Dermis microvascular lymphatic vessel endothelial cell (primary cell): ENCODE measurements around the gene KISS1R. TPM values are rescaled to one million over a fixed set of nuclear protein-coding genes. Genes with fewer than 3 reads are reported as not detected.

Source experiments
- DNase-seq, 2 donors: peaks; one replicate each; pipeline versions ENCODE4 v3.0.0 to v3.0.0-alpha.2; 2010; ENCODE audit warnings: low read depth in 2 of 2
- total RNA-seq: library from RNA; depleted of rRNA; stranded (reverse); fragments of >200 nt; gene quantifications from 2 replicates; pipeline ENCODE4 v1.2.1, GENCODE V29; 2014

The KISS1R gene
- total RNA-seq, 1 donor from 2014 or later: not detected

DNA sequence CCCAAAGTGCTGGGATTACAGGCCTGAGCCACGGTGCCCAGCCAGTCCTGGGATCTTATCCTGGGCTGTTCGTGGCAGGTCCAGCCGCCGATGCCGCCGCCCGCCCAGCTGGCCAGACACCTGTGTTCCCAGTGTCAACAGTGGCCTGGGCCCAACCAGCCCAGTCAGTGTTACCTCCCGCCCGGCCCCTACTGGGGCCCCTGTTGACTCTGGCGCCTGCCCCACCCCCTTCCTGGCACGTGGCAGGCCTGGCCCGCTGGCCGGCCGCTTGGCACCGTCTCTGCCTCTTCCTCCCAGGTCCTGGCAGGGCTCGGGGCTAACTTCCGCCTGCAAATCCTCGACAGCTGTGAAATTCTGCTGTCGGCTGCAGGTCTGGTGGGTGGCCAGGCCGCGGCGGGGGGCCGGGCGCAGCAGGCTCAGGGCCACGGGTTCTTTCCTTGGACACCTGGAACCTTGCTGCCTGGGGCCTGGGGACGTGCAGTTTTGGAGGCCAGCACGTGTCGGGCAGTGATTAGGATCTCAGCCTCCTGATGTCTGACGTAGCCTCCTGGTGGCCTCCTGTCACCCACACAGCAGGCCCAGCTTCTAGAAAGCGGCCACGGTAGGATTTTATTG is 17.8 kb downstream of the KISS1R start:
- DNase-seq: peak; percentile 91 to 96

DNA sequence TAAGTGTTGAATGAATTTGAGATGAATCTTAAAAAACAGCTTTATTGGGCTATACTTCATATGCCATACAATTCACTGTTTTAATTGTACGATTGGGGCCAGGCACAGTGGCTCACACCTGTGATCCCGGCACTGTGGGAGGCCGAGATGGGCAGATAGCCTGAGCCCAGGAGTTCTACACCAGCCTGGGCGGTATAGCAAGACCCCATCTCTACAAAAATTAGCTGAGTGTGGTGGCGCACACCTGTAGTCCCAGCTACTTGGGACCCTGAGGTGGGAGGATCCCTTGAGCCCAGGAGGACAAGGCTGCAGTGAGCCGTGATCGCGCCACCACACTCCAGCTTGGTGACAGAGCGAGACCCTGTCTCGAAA is 19.0 kb downstream of the KISS1R start:
- no peak for DNase-seq

DNA sequence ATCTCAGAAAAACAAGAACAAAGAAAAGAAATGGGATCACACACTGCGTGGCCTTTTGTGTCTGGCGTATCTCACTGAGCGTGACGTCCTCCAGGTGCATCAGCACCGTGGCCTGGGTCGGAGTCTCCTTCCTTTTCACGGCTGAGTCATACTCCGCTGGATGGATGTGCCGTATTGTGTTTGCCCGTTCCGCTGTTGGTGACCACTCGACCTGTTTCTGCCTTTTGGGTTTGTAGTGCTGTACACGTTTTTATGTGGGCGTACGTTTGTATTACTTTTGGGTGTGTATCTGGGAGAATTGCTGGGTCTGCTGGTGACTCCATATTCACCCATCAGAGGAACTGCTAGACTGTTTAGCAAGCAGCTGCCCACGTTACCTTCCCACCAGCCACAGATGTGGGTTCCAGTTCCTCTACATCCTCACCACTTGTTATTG is 20.1 kb downstream of the KISS1R start:
- DNase-seq: no peak

DNA sequence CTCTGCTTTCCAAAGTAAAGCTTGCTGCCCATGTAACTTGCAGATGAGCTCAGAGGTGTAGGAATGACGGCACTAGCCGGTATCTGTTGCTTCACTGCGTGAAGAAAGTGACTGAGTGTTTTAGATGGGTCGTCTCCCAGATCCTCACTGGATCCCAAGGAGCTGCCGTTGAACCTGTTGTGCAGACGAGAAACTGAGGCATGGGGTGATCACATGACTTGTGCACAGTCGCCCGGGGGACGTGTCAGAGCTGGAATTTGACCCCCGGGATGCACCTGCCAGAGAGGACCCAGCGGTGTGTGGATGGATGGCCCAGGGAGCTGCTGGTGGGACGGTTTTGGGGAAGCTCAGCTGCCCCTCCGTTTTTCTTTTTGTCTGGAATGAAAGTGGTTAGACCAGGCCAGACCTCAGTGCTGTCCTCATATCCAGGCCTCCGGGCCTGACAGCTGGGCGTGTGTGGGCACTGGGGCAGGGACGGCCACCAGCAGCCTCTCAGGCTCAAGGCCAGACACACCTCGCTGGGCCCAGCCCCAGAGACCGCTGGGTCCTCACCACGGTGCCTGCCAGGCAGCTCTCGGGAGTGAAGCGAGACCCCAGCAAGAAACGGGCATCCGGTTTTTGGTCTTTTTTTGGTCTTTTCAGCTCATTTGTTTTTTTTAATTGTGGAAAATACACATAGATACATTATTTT is 21.2 kb downstream of the KISS1R start:
- no peak for DNase-seq

DNA sequence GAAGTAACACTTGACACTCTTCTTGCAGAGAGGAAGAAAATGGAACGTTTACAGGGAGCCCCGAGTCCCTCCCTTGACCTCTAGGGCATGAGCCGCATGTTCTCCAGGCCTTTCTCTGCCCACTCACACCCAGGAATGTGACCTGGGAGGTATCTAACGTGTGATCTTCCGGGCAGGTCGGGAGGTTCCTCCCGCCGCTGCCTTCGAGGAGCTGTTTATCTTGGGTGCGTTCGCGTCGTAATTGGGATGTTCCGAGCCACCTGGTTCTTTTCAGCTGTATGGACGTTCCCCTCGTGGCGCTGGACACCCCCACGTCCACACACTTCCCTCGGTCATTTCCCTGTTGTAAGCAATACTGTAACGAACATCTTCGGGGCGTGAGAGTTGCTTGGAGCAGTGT is 22.3 kb downstream of the KISS1R start:
- DNase-seq: no peak

DNA sequence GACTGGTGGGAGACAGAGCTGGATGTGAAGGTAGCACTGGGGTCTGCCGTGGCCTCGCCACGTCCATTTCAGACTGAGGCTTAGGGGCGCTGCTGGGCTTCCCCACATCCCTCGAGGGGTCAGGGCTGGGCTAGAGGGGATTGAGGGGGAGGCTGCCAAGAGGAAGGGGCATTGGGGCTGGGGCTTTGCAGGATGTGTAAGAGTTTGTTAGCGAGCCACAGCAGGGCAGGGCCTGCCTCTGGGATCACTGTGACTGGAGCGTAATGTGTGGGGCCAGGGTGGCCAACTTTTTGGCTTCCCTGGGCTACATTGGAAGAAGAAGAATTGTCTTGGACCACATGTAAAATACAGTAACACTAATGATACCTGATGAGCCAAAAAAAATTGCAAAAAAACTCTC is 22.8 kb downstream of the KISS1R start:
- DNase-seq: no peak

DNA sequence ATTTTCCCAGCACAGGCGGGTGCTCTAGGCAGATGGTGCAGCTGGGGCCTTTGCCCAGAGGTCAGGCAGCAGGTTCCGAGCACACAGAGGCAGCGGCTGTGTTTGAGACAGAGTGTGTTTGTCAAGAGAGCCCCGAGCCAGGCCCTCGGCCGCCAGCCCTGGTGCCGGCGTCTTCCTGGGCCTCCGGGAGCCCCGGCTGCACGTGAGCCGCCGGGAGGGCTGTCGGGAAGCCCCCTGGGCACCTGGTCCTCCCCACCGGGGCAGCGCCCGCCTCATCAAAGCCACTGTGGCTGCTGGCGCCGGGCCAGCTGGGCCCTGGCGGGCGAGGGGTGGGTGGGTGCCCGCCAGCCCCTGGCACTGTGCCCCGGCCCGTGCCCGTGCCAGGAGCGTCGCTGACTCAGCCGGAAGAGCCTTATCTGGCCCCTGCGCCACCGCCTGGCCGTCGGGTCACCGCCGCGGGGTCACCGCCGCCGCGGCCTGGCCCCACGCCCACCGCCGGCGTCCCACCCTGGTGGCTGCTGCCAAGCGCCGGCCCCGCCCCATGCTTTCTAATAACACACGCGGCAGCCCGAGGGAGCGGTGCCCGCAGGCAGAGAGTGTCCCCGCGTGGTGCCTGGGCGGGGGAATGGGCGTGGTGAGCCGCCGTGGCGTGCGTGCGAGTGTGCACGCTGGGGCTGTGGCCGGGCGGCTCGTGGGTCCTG is 23.6 kb downstream of the KISS1R start:
- DNase-seq: peak; percentile 18 to 66

DNA sequence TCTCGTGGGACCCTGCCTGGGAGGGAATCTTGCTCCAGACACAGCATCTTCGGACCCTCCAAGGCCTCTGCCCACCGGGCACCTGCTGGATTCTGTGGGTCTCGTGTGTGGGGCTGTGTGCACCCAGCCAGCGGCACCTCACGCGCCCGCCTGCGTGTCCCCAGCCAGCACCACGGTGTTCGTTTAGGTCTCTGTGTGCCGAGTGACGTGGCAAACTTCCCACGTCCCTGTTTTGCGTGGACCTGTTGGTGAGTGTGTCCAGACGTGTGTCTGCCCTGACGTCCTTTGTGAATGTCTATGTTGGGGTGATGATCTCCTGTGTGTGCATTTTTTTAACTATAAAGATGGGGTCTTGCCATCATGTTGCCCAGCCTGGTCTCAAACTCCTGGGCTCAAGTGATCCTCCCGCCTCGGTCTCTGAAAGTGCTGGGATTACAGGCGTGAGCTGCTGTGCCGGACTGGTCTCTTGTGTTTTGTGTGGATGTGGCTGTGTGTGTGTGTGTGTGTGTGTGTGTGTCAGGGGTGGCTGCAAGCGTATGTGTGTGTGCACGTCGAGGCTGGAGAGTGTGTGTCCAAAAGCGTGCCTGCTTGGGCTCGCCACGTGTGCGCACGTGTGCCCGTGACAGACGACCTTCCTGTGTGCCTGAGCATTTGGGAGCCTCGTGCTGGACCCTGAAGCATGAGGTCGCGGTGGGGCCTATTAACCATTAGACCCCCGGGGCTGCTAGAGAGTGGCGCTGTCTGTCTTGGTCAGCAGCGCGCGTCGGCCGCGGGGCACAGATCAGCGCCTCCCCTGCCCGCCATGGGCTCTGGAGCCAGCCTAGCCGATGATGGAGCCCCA is 24.4 kb downstream of the KISS1R start:
- DNase-seq: no peak

DNA sequence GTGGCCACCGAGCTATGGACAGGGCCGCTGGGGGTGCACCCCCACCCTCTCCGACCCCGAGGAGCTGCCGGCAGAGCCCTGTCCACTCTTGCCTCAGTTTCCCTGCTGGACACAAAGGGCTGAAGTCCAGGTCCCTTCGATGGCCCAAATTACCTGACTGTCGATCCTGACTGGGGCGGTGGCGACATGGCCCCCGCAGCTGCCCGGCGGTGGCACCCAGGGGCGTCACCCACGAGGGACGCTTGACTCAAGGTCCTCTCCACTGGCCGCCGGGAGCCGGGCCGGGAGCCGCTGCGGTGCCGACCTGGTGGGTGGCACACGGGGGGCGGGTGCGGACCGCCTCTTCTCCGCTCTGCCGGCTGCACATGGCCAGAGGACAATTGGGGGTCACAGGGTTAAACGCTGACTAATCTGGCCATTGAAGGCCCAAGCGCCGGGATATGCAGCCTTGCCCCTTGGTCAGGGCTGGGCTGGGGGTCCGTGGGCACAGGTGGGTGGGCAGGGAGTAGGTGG is 25.1 kb downstream of the KISS1R start:
- DNase-seq: peak in 1 of 2 donors; percentile 51

DNA sequence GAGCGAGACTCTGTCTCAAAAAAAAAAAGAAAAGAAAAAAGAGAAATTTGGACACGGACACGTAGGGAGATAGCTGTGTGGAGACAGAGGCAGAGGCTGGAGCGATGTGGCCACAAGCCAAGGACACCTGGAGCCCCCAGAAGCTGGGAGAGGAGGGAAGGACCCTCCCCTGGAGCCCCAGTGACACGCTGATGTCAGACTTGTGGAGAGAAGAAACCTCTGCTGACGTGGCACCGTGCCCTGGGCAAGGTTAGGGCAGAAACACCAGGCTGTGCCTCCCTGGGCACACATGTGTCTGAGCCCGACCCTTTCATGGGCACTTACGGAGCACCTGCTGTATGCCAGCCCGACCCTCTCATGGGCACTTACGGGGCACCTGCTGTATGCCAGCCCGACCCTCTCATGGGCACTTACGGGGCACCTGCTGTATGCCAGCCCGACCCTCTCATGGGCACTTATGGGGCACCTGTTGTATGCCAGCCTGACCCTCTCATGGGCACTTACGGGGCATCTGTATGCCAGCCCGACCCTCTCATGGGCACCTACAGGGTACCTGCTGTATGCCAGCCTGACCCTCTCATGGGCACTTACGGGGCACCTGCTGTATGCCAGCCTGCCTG is 26.5 kb downstream of the KISS1R start:
- DNase-seq: no peak

DNA sequence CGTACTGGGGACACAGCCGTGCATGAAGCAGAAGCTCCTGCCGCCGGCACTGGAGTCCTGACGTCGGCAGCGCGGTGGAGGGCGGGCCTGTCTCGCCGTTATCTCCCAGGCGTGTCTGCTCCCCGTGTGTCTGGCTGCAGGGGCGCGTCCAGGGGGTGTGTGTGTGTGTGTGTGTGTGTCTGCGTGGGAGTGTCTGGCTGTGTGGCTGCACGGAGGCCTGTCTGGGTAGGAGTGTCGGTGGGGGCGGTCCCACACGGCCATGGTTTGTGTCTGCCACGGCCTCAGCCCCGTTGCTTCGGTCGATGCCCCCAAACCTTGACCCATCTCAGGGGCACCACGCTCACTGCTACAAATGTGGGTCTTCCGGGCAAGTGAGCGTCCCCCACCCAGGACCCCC is 27.0 kb downstream of the KISS1R start:
- DNase-seq: no peak

DNA sequence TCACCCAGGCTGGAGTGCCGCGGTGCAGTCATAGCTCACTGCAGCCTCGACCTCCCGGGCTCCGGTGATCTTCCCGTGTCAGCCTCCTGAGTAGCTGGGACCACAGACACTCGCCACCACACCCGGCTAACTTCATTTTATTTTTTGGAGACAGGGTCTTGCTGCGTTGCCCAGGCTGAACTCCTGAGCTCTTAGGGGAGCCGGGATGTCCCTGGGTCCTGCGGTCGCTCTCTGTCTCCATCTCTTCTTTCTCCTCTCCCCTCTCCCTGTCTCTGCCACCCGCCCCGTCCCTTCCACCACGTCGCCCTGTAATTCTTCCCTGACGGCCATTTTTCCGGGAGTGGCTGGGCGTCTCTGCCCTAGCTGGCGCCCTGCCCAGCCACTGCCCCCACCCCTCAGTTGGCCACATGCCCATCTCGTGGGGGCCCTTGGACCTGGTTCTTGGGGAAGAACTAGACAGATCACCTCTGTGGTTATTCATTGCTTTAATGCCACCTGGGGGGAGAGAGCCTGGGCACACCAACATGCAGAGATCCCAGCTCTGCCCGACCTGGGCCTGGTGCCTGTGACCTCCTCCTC is 27.6 kb downstream of the KISS1R start:
- no peak for DNase-seq

DNA sequence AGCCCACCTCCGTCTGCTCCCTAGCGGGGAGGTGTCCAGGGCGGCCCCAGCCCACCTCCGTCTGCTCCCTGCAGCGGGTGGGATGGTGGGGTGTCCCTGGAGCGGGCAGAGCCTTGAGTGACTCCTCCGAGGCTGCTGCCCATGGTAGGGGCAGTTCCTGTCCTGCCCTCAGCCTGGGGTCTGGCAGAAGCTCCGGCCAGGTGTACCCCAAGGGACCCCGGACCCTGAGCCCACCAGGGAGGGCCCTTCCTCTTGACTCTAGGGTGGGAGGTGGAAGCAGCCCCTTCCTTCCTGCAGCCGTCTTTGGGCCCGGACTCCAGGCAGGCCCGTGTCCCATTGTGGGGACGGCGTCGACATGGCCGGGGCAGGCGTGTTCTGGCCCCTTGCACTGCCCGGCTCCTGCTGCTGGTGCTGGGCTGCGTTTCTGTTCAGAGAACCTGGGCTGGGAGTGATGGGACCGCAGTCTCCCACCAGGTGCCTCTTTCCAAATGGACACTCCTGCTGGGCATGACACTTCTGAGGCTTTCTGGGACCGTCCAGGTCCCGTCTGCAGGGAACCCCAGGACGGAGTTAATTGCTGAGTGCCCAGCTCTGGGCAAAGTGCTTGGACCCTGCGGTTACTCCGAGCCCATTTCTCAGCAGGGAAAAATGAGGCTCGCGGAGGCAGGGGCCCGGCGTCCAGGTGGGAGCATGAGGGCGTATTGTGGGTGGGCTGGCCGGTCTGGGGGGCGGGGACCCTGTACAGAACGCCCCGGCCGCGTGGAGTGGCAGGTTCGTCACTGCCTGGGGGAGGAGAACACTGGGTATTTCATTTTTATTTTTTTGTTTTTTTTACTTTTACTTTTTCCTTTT is 28.5 kb downstream of the KISS1R start:
- DNase-seq: no peak

DNA sequence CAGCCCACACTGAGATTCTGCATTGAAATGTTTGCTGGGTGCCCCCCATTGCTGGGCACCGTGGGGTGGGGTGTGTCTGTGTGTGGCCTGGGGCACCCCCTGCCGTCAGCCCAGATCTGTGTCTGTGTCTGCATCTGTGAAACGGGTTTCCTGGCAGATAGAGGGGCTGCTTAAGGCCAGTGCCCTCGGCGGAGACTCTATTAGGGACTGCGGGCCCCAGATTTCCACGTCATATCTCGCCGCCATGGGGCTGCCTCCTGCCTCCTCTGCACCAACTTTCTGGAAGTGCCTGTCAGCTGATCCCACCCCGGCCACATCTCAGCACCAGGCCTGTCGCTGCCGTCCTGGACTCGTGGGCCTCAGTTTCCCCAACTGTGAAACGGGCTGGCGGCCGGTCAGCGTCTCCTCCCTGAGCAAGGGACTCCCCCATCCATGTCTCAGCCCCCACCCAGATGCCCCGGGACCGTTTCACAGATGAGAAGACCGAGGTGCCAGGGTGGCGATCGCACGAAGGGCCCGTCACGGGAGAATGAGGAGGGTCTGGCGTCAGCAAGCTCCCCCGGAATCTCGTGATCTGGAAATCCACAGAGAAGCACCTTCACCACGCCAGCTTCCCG is 30.1 kb downstream of the KISS1R start:
- no peak for DNase-seq

DNA sequence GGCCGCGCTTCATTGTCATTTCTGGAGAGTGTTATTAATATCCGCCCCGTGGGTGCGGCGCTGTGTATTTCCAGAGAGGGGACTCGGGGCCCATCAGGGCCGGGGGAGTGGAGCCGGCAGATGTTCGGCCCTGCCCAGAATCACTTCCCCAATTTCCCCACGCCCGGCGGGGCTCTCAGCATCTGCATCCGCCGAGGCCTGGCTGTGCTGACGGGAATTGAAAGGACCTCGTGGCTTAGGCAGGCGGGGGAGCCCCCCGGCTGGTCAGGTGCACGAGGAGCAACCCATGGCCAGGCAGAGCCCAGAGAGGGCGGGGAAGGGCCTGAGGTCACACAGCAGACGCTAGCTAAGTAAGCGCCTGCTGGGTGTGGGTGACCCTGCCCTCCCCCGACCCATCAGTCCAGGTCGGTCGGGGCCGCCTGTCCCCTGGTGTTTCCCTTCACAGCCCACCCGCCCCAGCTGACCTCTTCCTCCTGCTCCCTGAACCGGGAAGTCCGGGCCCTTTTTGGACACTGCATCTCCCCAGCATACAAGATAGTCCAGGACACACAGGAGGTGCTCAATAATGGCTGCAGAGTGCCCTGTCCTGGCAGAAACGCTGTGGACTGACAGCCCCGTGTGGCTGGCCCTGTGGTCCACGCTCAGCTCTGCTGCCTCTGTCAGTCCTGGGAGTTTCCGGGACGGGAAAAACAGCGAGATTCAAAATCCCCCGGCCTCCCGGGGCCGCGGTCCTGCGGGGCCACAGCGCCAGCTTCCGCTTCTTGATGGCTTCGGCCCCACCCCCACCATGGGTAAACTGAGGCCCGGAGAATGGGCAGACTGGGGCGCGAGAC is 30.8 kb downstream of the KISS1R start:
- DNase-seq: no peak

DNA sequence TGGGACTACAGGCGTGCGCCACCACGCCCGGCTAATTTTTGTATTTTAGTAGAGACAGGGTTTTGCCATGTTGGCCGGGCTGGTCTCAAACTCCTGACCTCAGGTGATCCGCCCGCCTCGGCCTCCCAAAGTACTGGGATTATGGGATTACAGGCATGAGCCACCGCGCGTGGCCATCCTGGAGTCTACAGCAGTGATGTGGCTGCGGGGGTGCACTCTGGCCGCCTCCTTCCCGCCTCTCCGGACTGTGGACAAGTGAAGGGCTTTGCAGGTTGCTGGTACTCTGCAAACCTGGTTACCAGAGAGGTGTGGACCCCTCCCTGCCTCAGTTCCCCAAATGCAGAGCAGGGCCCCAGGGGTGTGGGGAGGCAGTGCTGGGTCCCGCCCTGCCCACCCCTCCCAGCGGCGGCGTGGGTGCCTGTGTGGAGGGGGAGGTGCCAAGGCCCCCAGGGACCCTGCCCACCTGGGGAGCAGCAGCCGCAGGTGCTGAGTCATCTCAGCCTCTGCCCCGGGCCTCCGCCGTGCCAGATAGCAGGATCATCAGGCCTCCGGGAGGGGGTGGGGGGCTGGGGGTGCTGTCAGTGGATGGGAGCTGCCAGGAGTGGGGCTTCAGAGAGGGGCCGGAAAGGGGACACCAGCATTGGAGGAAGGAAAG is 31.8 kb downstream of the KISS1R start:
- no peak for DNase-seq

DNA sequence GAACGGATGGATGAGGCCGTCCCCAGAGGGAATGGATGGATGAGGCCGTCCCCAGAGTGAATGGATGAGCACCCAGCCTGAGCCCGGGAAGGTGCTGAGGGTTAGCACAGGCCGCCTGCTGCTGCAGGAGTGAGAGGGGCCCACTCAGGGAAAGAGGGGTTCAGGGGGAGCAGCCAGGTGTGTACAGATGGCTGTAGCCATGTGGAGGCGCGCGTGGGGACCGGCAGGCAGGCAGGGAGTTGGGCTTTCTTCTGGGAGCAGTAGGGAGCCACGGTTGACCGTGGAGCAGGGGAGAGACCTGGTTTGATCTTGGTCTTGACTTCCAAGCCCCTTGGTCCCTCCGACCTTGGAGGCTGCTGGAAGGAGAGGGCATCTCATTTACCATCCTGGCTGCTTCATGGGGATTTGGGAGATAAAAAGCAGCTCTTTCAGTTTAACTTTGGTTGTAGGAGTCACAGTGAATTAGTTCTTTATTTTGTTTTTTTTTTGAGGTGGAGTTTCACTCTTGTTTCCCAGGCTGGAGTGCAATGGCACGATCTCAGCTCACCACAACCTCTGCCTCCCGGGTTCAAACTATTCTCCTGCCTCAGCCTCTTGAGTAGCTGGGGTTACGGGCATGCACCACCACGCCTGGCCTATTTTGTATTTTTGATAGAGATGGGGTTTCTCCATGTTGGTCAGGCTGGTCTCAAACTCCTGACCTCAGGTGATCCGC is 33.4 kb downstream of the KISS1R start:
- no peak for DNase-seq
